ENCODE results near the gene ADAM12. TPM values are rescaled to one million over a fixed set of nuclear protein-coding genes. Genes with fewer than 3 reads are reported as not detected.
"Not testable (repeated sequence)": the region's sequence is repeated elsewhere in the genome, so short reads cannot be mapped to it uniquely, and the experiment has no call there.

The ADAM12 gene
- polyA plus RNA-seq, 3 donors, result 25.6 to 27.1 (median 26.1) TPM

DNA sequence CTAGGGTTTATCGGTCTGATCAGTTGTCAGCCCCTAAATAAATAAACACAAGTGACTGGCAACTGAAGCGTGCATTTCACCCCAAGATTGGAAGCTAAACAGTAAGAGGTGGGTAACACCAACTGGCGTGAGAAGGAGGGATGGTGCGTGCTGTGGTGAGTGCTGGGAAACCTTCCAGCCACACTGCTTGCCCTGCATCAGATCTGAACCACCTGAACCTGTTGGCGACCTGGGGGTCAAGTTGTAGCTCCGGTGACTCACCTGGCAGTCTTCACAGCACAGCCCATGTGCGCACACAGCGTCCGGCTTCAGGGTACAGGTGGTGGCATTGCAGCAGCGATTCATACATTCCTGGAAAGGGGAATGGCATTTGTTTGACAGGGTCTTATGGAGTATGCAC, 321.8 kb downstream of the ADAM12 start:
- DNase-seq (ENCODE audit: low read depth in 3 of 3, low spot score in 2 of 3), result no peak

- DNase-seq (ENCODE audit: low read depth in 3 of 3, low spot score in 2 of 3), result no peak
Measured at GRCh38 chr10:126065751-126066377, 322.4 kb downstream of the ADAM12 start.

GRCh38 chr10:126064512-126064911, 323.8 kb downstream of the ADAM12 start:
- DNase-seq (ENCODE audit: low read depth in 3 of 3, low spot score in 2 of 3), result no peak

DNA sequence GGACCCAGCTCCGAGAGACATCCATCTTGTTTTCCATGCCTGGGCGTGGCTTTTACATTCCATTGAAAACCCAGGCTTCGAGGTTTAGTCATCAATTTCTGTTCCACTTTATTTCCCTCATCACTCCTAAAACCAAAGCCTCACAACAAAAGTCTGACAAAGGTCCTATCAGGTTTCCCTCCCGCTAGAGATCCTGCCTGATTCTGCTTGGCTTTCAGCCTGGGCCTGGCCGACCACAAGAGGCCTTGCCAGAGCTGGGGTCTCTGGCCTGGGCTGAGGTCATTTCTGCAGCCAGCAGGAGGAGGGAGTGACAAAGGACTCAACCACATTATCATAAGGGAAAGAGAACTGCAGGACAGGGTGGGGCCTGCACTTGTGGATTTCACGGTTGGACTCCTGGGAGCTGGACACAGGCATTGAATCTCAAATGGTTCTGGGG, 324.9 kb downstream of the ADAM12 start:
- DNase-seq (ENCODE audit: low read depth in 3 of 3, low spot score in 2 of 3), result no peak

- no peak for DNase-seq (ENCODE audit: low read depth in 3 of 3, low spot score in 2 of 3)
Measured at GRCh38 chr10:126062131-126063032, 325.9 kb downstream of the ADAM12 start.

- DNase-seq (ENCODE audit: low read depth in 3 of 3, low spot score in 2 of 3), result no peak
Measured at GRCh38 chr10:126061526-126061925, 326.8 kb downstream of the ADAM12 start.

GRCh38 chr10:126060261-126060931, 327.9 kb downstream of the ADAM12 start:
- no peak for DNase-seq (ENCODE audit: low read depth in 3 of 3, low spot score in 2 of 3)

- no peak for DNase-seq (ENCODE audit: low read depth in 3 of 3, low spot score in 2 of 3)
Measured at GRCh38 chr10:126059076-126059826, 329.0 kb downstream of the ADAM12 start.

- no peak for DNase-seq (ENCODE audit: low read depth in 3 of 3, low spot score in 2 of 3)
Measured at GRCh38 chr10:126058507-126058906, 329.8 kb downstream of the ADAM12 start.

DNA sequence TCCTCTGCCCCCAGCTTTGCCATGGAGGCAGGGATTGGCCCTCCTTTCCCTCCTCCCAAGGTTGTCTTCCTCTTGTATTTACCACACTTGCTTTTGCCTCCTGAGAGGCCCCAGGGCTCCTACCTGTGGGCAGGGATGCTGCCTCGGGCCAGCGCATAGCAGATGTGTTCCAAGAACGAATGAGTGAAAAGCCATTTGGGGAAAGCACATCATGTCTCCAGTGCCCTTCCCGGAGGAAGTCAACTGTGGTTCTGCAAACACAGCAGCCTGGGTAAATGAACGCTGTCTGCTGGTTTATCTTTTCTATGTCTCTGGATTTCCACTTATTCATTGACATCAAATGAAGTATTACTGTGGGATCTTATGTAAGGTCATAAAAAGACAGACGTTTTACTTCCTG, 330.2 kb downstream of the ADAM12 start:
- DNase-seq (ENCODE audit: low read depth in 3 of 3, low spot score in 2 of 3), result no peak

GRCh38 chr10:126057494-126057893, 330.8 kb downstream of the ADAM12 start:
- DNase-seq (ENCODE audit: low read depth in 3 of 3, low spot score in 2 of 3), result no peak

DNA sequence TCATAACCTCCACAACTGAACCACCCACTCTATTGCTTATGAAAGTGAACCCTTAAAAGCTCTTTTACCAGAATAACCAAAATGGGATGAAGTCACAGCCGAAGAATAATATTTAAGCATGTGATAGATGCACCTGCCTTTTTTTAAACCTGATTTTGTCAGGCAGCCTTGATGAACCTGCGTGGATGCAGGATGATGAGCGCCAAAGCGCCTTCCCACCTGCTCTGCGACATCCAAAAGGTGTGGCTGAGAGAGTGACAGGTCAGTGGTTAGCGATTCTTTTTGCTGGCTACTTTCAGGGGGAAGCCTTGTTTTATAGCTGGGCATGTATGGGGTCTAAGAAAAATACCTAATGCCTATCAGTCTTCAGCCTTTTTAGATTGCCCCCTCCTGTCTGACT, 334.1 kb downstream of the ADAM12 start:
- DNase-seq (ENCODE audit: low read depth in 3 of 3, low spot score in 2 of 3), result no peak

GRCh38 chr10:126052171-126052570, 336.1 kb downstream of the ADAM12 start:
- DNase-seq (ENCODE audit: low read depth in 3 of 3, low spot score in 2 of 3), result no peak

- no peak for DNase-seq (ENCODE audit: low read depth in 3 of 3, low spot score in 2 of 3)
Measured at GRCh38 chr10:126049759-126050700, 338.2 kb downstream of the ADAM12 start.

- DNase-seq (ENCODE audit: low read depth in 3 of 3, low spot score in 2 of 3), result not testable (repeated sequence)
Measured at GRCh38 chr10:126047749-126048148, 340.5 kb downstream of the ADAM12 start.

DNA sequence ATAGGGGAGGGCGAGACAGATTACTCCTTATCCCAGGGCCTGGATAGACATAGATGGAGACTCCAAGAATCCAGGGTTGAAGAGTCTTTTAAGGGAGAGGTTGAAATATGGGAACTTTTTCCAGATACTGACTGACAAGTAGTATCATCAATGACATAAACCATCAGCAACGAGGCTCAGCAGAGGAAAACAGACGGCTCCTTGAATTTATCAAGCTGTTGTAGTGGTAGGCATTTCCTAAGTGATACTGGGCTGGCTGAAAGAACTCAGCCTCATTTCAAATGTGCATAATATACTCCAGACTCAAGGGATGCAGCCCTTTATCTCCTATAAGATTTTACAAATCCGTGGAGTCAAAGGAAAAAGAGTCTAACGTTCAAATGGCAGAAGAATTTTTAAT, 341.4 kb downstream of the ADAM12 start:
- DNase-seq (ENCODE audit: low read depth in 3 of 3, low spot score in 2 of 3), result no peak

DNA sequence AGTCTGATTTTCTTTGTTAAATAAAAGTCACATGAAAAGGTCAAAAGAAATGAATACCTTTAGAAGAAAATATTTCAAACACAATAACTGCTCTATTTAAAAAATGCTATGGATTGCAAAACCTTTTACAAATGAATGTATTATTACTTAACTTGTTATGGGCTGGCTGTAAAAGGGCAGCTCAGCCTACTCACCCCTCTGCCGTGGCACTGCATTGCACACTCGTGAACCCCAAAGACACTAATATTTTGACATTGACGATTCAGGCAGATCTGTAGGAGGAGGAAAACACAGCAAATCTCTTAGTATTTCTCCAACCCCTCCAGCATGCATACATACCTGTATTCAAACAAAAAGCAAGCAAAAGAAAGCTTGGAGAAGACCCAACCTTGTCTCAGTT, 342.4 kb downstream of the ADAM12 start:
- no peak for DNase-seq (ENCODE audit: low read depth in 3 of 3, low spot score in 2 of 3)

DNA sequence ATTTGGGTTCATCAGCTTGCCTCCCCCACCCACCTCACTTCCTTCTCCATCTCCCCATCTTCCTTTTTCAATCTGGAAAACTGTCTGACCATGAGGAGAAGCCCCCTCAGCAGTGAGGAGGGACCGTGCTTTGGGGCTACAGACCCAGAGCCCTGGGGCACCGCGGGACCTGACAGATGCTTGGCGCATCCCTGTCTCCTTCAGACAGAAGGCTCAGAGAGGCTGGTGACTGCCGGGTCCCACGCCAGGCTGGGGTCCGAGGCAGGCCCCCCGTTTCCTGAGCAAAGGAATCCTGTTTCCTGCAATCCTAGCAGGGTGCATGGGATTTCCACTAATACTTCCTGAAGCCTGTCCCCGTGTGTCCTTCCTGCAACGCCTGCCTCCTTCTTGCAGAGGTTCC, 344.9 kb downstream of the ADAM12 start:
- DNase-seq (ENCODE audit: low read depth in 3 of 3, low spot score in 2 of 3), result no peak

GRCh38 chr10:126042906-126043305, 345.4 kb downstream of the ADAM12 start:
- no peak for DNase-seq (ENCODE audit: low read depth in 3 of 3, low spot score in 2 of 3)

DNA sequence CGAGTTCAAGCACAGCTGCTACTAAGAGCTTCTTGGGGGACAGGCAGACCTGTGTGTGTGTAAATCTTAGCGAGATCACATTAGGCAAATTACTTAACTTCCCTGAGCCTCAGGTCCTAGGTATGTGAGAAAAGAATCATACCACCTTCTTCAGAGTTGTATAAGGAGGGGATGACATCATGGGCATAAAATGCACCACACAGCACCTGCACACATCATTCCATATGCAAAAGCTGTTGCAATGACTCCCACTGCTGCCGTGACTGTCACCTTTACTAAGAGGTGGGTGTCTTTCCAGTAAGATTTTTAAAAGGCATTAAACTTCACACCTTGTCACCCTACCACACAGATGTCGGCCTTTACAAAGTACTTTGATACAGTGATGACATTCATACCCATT, 345.9 kb downstream of the ADAM12 start:
- no peak for DNase-seq (ENCODE audit: low read depth in 3 of 3, low spot score in 2 of 3)
